RWPE1 (cell line): ENCODE results near the gene PARP4.
A peak's percentile ranks its signal among the peaks of the same experiment; 100 is the strongest.
"Not testable (repeated sequence)": the region's sequence is repeated elsewhere in the genome, so short reads cannot be mapped to it uniquely, and the experiment has no call there.

Experiments
- CTCF ChIA-PET: fragments of 350-600 bp; sonication (Branson Sonifier 250); formaldehyde crosslinking; extraction: SDS; loops from one replicate; lab custom pipeline; 2021; lab: Yijun Ruan, JAX
- POLR2A ChIA-PET: fragments of 400-600 bp; formaldehyde crosslinking; extraction: SDS; loops from one replicate; lab custom pipeline; 2020; ENCODE audit warnings: antibody characterized with exemption; ENCODE audit not compliant: low non-redundant PET; lab: Yijun Ruan, JAX
- DNase-seq: peaks from one replicate; pipeline ENCODE4 v3.0.0; 2012; ENCODE audit warnings: low spot score
- H3K27ac ChIP-seq: fragments of 450-650 bp; 2 replicates; pipeline ENCODE4 v1.5.1; 2017
- TF ChIP-seq, protein P1 (sequence below): fragments of 450-650 bp; conservative IDR thresholded peaks from 2 replicates; pipeline ENCODE4 v1.5.1; 2017; ENCODE audit warnings: low read depth, mild to moderate bottlenecking

PARP4 gene

DNA sequence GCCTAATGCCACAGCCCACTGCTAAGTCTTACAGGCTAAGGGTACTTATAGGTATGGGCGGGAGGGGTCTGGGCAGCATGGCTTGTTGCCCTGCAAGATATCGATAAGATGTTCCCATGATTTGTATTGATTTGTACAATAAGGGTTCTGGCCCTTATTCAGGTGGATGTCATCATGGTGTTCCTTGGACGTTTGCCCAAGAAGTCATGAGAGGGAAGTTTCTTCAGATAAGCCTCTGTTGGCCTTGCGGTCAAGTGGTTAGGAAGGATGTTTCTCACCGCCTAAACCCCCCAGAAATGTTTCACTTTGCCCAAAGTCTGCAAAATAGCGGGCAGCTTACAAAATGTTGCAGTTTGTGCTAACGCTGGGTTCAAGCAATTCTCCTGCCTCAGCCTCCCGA, 7.3 kb downstream of the PARP4 start:
- POLR2A ChIA-PET, result no interaction called here
- no peak for DNase-seq
- CTCF ChIA-PET, result no interaction called here
- no peak overlapping the region for H3K27ac ChIP-seq
- TF ChIP-seq, protein P1, sequence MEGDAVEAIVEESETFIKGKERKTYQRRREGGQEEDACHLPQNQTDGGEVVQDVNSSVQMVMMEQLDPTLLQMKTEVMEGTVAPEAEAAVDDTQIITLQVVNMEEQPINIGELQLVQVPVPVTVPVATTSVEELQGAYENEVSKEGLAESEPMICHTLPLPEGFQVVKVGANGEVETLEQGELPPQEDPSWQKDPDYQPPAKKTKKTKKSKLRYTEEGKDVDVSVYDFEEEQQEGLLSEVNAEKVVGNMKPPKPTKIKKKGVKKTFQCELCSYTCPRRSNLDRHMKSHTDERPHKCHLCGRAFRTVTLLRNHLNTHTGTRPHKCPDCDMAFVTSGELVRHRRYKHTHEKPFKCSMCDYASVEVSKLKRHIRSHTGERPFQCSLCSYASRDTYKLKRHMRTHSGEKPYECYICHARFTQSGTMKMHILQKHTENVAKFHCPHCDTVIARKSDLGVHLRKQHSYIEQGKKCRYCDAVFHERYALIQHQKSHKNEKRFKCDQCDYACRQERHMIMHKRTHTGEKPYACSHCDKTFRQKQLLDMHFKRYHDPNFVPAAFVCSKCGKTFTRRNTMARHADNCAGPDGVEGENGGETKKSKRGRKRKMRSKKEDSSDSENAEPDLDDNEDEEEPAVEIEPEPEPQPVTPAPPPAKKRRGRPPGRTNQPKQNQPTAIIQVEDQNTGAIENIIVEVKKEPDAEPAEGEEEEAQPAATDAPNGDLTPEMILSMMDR, result no peak

DNA sequence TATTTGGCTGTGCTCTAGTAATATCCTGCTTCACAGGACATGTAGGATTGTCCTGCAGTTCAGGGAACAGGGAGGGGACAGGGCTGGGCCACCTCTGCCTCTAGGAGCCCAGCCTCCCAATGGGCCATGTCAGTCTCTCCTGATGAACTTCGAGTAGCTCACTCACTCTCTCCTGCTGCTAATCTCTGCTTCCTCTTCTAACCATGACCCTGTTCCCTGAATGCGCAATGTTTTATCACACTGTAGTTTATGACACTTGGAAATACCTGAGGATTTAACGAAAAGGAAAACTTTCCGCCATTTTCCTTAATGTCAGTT, 9.2 kb downstream of the PARP4 start:
- POLR2A ChIA-PET, result no interaction called here
- CTCF ChIA-PET, result no interaction called here
- no peak for DNase-seq
- TF ChIP-seq, protein P1, result no peak
- peak overlapping the region; percentile 78 for H3K27ac ChIP-seq

- TF ChIP-seq, protein P1, result no peak
- DNase-seq, result peak; percentile 52
- H3K27ac ChIP-seq, result peak overlapping the region; percentile 78
- POLR2A ChIA-PET, result no interaction called here
- CTCF ChIA-PET, result no interaction called here
These were observed 9.8 kb downstream of the PARP4 start for GRCh38 chr13:24502533-24503378.

DNA sequence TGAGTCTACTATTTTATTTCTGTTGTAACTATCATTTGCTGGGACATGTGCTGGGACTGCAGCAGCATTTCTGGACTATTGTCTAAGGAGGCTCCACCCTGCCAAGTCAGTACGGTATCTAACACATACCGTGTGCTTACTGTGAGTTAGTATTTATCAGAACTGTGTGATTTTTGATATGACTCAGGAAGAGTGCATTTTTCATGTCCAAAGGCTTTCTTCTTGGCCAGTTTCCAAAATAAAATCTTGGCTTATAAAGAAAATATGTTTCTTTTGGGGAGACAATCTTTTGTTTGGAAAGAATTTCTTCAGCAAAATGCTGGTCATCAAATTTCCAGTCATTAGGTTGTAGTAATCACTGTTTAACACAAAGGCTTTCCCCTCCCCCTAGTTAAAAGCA, 11.6 kb downstream of the PARP4 start:
- POLR2A ChIA-PET, result no interaction called here
- DNase-seq, result peak; percentile 45
- CTCF ChIA-PET, result no interaction called here
- H3K27ac ChIP-seq, result no peak overlapping the region
- TF ChIP-seq, protein P1, result no peak

- DNase-seq, result no peak
- TF ChIP-seq, protein P1, result no peak
- no peak overlapping the region for H3K27ac ChIP-seq
- CTCF ChIA-PET, result interaction anchor here (0.6 kb wide), 1 partner anchor 836 kb away, joined by 6 read pairs; no protein-coding TSS in a partner anchor
- POLR2A ChIA-PET, result no interaction called here
These were observed 14.8 kb downstream of the PARP4 start for GRCh38 chr13:24497742-24498141.

DNA sequence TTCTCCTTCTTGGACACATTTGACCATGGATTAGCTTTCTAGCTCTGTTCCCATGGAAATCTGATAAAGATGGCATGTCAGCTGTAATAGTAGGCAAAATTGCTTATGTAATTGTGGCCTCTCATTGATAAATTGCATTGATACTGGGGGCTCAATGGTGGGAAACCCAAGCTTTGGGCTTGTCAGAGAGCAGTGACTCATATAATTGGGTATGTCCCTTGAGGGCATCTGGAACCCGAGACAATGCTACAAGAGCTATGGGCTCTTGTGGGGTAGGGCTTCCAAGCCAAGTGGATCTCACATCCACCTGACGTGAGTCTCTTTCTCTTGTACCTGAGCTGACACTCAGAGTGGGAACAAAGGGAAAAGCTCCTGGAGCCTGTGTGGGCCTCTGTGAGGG, 16.3 kb downstream of the PARP4 start:
- POLR2A ChIA-PET, H3K27ac ChIP-seq, DNase-seq: not testable (repeated sequence)
- CTCF ChIA-PET, result interaction anchor here (0.8 kb wide), 1 partner anchor 62 kb away, joined by 4 read pairs; no protein-coding TSS in a partner anchor

DNA sequence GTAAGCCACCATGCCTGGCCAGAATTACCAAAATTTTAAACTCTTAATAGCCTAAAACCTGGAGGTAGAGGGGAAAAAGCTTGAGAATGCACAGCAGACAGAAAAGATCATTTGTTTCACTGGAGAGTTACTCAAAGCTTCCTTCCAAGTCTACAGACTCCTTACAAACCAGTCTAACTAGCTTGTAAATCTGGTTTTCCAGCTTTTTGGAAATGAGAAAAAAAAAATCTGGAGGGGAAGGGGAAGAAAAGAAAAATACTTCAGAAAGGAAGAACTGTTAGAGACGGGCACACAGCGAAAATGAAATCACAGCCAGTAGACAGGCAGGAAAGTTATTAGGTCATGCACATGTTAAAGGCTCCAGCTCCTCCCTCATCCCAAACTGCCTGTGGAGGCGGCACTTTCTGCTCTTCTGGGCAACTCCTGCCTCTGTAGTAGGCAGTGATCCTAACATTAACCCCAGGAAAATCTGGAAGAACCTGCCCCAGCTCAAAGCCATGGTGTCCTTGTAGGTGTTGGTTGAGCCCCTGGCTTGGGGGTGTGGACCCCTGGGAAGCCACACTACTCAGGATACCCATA, 17.3 kb downstream of the PARP4 start:
- H3K27ac ChIP-seq, result no peak overlapping the region
- no peak for DNase-seq
- ChIA-PET POLR2A (no interaction called here), CTCF (no interaction called here)
- TF ChIP-seq, protein P1, result no peak
